KMS-11 (cell line): ENCODE measurements around the gene FEM1C.

Experiments
- H2AFZ ChIP-seq: fragments of 200-600 bp; sonication (generic); 2 replicates; pipeline ENCODE4 v1.6.1; 2016; ENCODE audit warnings: antibody characterized with exemption, mixed run types, low read depth
- H3K27ac ChIP-seq: fragments of 200-600 bp; sonication (generic); 2 replicates; pipeline ENCODE4 v1.6.1; 2016; ENCODE audit warnings: mild to moderate bottlenecking, mixed run types
- H3K27me3 ChIP-seq: fragments of 200-600 bp; sonication (generic); 2 replicates; pipeline ENCODE4 v1.6.1; 2017; ENCODE audit warnings: mild to moderate bottlenecking, low read depth, mixed run types, moderate library complexity; ENCODE audit not compliant: insufficient read depth
- H3K36me3 ChIP-seq: fragments of 200-600 bp; sonication (generic); 2 replicates; pipeline ENCODE4 v1.6.1; 2017; ENCODE audit warnings: mild to moderate bottlenecking, mixed run types; ENCODE audit not compliant: insufficient read depth
- H3K4me1 ChIP-seq: fragments of 200-600 bp; sonication (generic); 2 replicates; pipeline ENCODE4 v1.6.1; 2016; ENCODE audit warnings: mild to moderate bottlenecking, low read depth, mixed run types; ENCODE audit not compliant: poor library complexity, severe bottlenecking
- H3K4me2 ChIP-seq: fragments of 200-600 bp; sonication (generic); 2 replicates; pipeline ENCODE4 v1.7.0; 2016; ENCODE audit warnings: mild to moderate bottlenecking, mixed run types
- H3K4me3 ChIP-seq: fragments of 200-600 bp; sonication (generic); IDR thresholded peaks from 2 replicates; pipeline ENCODE4 v1.6.1; 2017; ENCODE audit warnings: low read depth, low read length, mixed read lengths; ENCODE audit not compliant: insufficient read depth
- H3K79me2 ChIP-seq: fragments of 200-600 bp; sonication (generic); 2 replicates; pipeline ENCODE4 v1.6.1; 2016; ENCODE audit warnings: low read depth, mixed run types; ENCODE audit not compliant: insufficient read depth
- H3K9ac ChIP-seq: fragments of 200-600 bp; sonication (generic); 2 replicates; pipeline ENCODE4 v1.6.1; 2016; ENCODE audit warnings: mild to moderate bottlenecking, mixed run types
- H4K20me1 ChIP-seq: fragments of 200-600 bp; sonication (generic); 2 replicates; pipeline ENCODE4 v1.6.1; 2016; ENCODE audit warnings: mild to moderate bottlenecking, mixed run types; ENCODE audit not compliant: insufficient read depth
- CTCF ChIP-seq: fragments of 200-600 bp; sonication (generic); conservative IDR thresholded peaks from 2 replicates; pipeline ENCODE4 v1.6.1; 2017; ENCODE audit warnings: low read depth, mild to moderate bottlenecking, antibody characterized with exemption, low read length, moderate library complexity, mixed read lengths

The FEM1C gene

GRCh38 chr5:115531787-115532367, 12.7 kb downstream of the FEM1C start:
- Histone ChIP-seq H3K9ac (no peak overlapping the region), H3K36me3 (no peaks in the 10 kb centered on the region), H3K27ac (no peak overlapping the region), H3K4me3 (no peak overlapping the region), H2AFZ (no peak overlapping the region), H3K27me3 (no peaks in the 10 kb centered on the region), H3K79me2 (peaks cover 89% of the 10 kb centered on the region), H4K20me1 (no peaks in the 10 kb centered on the region), H3K4me1 (no peaks in the 10 kb centered on the region), H3K4me2 (no peak overlapping the region)
- TF ChIP-seq CTCF, result no peak

- Histone ChIP-seq H3K27ac (no peak overlapping the region), H3K4me3 (no peak overlapping the region), H3K27me3 (no peaks in the 10 kb centered on the region), H3K4me2 (no peak overlapping the region), H2AFZ (no peak overlapping the region), H3K79me2 (peaks cover 84% of the 10 kb centered on the region), H4K20me1 (no peaks in the 10 kb centered on the region), H3K9ac (no peak overlapping the region), H3K4me1 (no peaks in the 10 kb centered on the region), H3K36me3 (no peaks in the 10 kb centered on the region)
- no peak for TF ChIP-seq CTCF
Observed at GRCh38 chr5:115531380-115531779, 13.2 kb downstream of the FEM1C start.

- H3K36me3 ChIP-seq, result no peaks in the 10 kb centered on the region
- no peak overlapping the region for H3K27ac ChIP-seq
- no peak overlapping the region for H3K4me2 ChIP-seq
- no peak for TF ChIP-seq CTCF
- no peaks in the 10 kb centered on the region for H3K27me3 ChIP-seq
- no peak overlapping the region for H3K4me3 ChIP-seq
- H3K79me2 ChIP-seq, result peaks cover 75% of the 10 kb centered on the region
- no peak overlapping the region for H2AFZ ChIP-seq
- no peaks in the 10 kb centered on the region for H4K20me1 ChIP-seq
- no peaks in the 10 kb centered on the region for H3K4me1 ChIP-seq
- no peak overlapping the region for H3K9ac ChIP-seq
Observed at GRCh38 chr5:115530426-115530825, 14.1 kb downstream of the FEM1C start.

- no peak overlapping the region for H3K4me3 ChIP-seq
- H4K20me1 ChIP-seq, result no peaks in the 10 kb centered on the region
- peaks cover 7% of the 10 kb centered on the region for H3K4me1 ChIP-seq
- H3K27ac ChIP-seq, result no peak overlapping the region
- H3K27me3 ChIP-seq, result no peaks in the 10 kb centered on the region
- H3K79me2 ChIP-seq, result peaks cover 39% of the 10 kb centered on the region
- H2AFZ ChIP-seq, result no peak overlapping the region
- H3K36me3 ChIP-seq, result no peaks in the 10 kb centered on the region; the same call in 1 of the 2 replicates
- TF ChIP-seq CTCF, result no peak
- H3K4me2 ChIP-seq, result no peak overlapping the region
- no peak overlapping the region for H3K9ac ChIP-seq
Observed at GRCh38 chr5:115526604-115527003, 18.0 kb downstream of the FEM1C start.
